BJ (cell line): ENCODE measurements around the gene WDR20. TPM values are rescaled to one million over a fixed set of nuclear protein-coding genes. Genes with fewer than 3 reads are reported as not detected.

Source experiments
- CTCF ChIA-PET: fragments of 350-600 bp; formaldehyde crosslinking; extraction: SDS; loops from one replicate; lab custom pipeline; 2021; ENCODE audit warnings: antibody characterized with exemption, inconsistent platforms; lab: Yijun Ruan, JAX
- POLR2A ChIA-PET: fragments of 300-600 bp; sonication (Branson Sonifier 250); formaldehyde crosslinking; extraction: SDS; loops from one replicate; lab custom pipeline; 2021; ENCODE audit warnings: antibody characterized with exemption; lab: Charles Lee
- DNase-seq: peaks from one replicate; pipeline ENCODE4 v3.0.0-alpha.2; 2011; ENCODE audit warnings: low read depth
- H3K27me3 ChIP-seq: 2 replicates; pipeline ENCODE4 v1.6.0; 2011; ENCODE audit warnings: low read length; ENCODE audit not compliant: control insufficient read depth, insufficient read depth
- H3K36me3 ChIP-seq: 2 replicates; pipeline ENCODE4 v1.5.1; 2011; ENCODE audit warnings: low read length; ENCODE audit not compliant: control insufficient read depth, insufficient read depth
- H3K4me3 ChIP-seq: 2 replicates; pipeline ENCODE4 v1.5.1; 2011; ENCODE audit warnings: low read depth, mild to moderate bottlenecking, control low read depth, low read length
- CTCF ChIP-seq: IDR thresholded peaks from 2 replicates; pipeline ENCODE4 v1.5.1; 2011; ENCODE audit warnings: low read depth, mild to moderate bottlenecking, control low read depth, inconsistent platforms, low read length, moderate library complexity; ENCODE audit not compliant: insufficient read depth
- polyA plus RNA-seq: library from polyadenylated mRNA; depleted of rRNA; stranded (reverse); fragments of >200 nt; gene quantifications from 2 replicates; pipeline ENCODE4 v1.2.3, GENCODE V29; 2011

WDR20 gene
- polyA plus RNA-seq, 1 experiment, result 18.3 TPM

DNA sequence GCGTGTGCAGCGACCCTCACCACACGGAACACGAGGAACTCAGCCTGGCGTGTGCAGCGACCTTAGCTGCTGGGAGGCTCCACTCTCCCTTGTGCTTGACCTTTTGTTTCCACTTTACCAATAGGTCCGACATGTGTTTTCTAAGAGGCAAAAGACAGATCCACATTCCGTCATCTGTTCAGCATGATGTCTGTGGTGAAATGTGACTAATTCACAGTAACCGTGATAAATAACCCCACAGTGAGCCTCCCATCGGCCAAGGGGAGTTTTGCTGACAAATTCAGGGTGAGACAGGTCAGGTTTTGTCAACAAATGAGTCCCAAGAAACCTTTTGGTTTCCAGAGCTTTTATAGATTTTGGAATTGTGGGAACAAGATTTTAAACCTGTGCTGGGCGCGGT is 109.3 kb downstream of the WDR20 start:
- ChIA-PET POLR2A (no interaction called here), CTCF (interaction anchor here (0.9 to 1.7 kb wide), 4 partner anchors 13 to 65 kb away, joined by 3 to 4 read pairs (median 3); no protein-coding TSS in a partner anchor)
- H3K27me3 ChIP-seq, result no peaks in the 10 kb centered on the region
- no peak for TF ChIP-seq CTCF
- peaks cover 5% of the 10 kb centered on the region for H3K36me3 ChIP-seq
- no peak overlapping the region for H3K4me3 ChIP-seq
- no peak for DNase-seq

DNA sequence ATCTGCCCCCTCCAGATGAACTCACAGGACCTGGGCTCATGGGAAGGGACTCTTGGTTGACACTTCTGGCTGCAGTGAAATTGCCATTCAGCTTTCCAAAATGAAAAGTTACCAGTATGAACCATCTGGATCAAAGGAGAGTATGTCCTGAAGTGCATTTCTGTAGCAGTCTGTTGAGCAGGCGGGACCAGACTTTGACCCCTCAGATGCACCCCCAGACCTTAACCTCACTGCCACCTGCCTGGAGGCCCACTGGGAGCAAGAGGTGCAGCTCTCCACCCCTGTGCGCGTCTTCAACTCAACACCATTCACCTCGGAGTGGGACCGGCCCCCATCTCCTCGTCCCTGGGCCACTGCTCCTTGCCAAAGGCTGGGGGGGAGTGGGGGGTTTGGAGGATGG is 110.3 kb downstream of the WDR20 start:
- H3K36me3 ChIP-seq, result peaks cover 5% of the 10 kb centered on the region
- H3K27me3 ChIP-seq, result no peaks in the 10 kb centered on the region
- DNase-seq, result no peak
- ChIA-PET CTCF (interaction anchor here (1.4 to 1.7 kb wide), 2 partner anchors 14 to 19 kb away, joined by 3 to 4 read pairs; no protein-coding TSS in a partner anchor), POLR2A (no interaction called here)
- TF ChIP-seq CTCF, result no peak
- H3K4me3 ChIP-seq, result no peak overlapping the region

DNA sequence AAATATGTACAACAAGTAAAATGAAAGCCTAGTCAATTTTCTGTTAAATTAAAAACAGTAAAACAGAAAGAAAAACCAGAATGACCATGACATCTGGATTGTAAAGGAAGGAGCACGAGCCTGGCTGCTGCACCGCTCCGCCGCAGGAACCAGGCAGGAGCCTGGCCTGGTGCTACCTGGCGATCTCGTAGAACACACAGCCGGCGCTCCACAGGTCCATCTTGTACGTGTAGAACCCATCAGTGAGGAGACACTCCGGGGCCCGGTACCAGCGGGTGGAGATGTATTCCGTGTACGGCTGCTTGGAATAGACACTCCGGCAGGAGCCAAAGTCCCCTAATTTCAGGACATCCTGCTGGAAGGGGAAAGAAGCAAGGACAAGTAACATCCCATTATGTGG is 110.9 kb downstream of the WDR20 start:
- no peak for TF ChIP-seq CTCF
- CTCF ChIA-PET, result interaction anchor here (1.5 kb wide), 1 partner anchor 15 kb away, joined by 4 read pairs; no protein-coding TSS in a partner anchor

GRCh38 chr14:102251161-102251560 is 111.5 kb downstream of the WDR20 start:
- H3K27me3 ChIP-seq, result no peaks in the 10 kb centered on the region
- no peak overlapping the region for H3K4me3 ChIP-seq
- TF ChIP-seq CTCF, result no peak
- CTCF ChIA-PET, result interaction anchor here (1.5 to 1.8 kb wide), 2 partner anchors 13 to 15 kb away, joined by 4 to 5 read pairs; no protein-coding TSS in a partner anchor
- H3K36me3 ChIP-seq, result peaks cover 5% of the 10 kb centered on the region
- DNase-seq, result no peak
- POLR2A ChIA-PET, result no interaction called here

More for the DNA sequence above, 110.9 kb downstream of the WDR20 start:
- Histone ChIP-seq H3K4me3 (no peak overlapping the region), H3K36me3 (peaks cover 5% of the 10 kb centered on the region), H3K27me3 (no peaks in the 10 kb centered on the region)
- DNase-seq, result no peak
- POLR2A ChIA-PET, result no interaction called here

GRCh38 chr14:102252834-102253801 is 113.4 kb downstream of the WDR20 start:
- H3K4me3 ChIP-seq, result no peak overlapping the region
- DNase-seq, result no peak
- no peak for TF ChIP-seq CTCF
- H3K27me3 ChIP-seq, result no peaks in the 10 kb centered on the region
- POLR2A ChIA-PET, result no interaction called here
- CTCF ChIA-PET, result interaction anchor here (0.7 to 1.8 kb wide), 4 partner anchors 13 to 292 kb away, joined by 3 to 5 read pairs (median 4); no protein-coding TSS in a partner anchor
- H3K36me3 ChIP-seq, result peaks cover 5% of the 10 kb centered on the region
